HepG2 (cell line): ENCODE data around the gene ABRACL. TPM values are rescaled to one million over a fixed set of nuclear protein-coding genes. Genes with fewer than 3 reads are reported as not detected.
A peak's percentile ranks its signal among the peaks of the same experiment; 100 is the strongest.

Experiments
- CBX5 ChIP-seq: sonication (generic); formaldehyde crosslinking; IDR thresholded peaks from 2 replicates; pipeline ENCODE4 v1.4.0; 2020; ENCODE audit warnings: missing genetic modification reagents, borderline replicate concordance
- MTA1 ChIP-seq: sonication (generic); formaldehyde crosslinking; IDR thresholded peaks from 2 replicates; pipeline ENCODE4 v1.4.0; 2020; ENCODE audit warnings: missing genetic modification reagents, mild to moderate bottlenecking, borderline replicate concordance
- NCOR1 ChIP-seq: fragments of 200-600 bp; sonication (generic); IDR thresholded peaks from 2 replicates; pipeline ENCODE4 v1.7.0; 2017; ENCODE audit warnings: antibody characterized with exemption, low read length, borderline replicate concordance
- ONECUT2 ChIP-seq: sonication (generic); formaldehyde crosslinking; IDR thresholded peaks from 2 replicates; pipeline ENCODE4 v1.4.0; 2020; ENCODE audit warnings: missing genetic modification reagents
- RARA ChIP-seq: IDR thresholded peaks from 2 replicates; pipeline ENCODE4 v1.6.1; 2016; ENCODE audit warnings: missing genetic modification reagents, missing compliant biosample characterization
- SAFB2 ChIP-seq: sonication (generic); formaldehyde crosslinking; IDR thresholded peaks from 2 replicates; pipeline ENCODE4 v1.5.1; 2020; ENCODE audit warnings: missing genetic modification reagents, low read depth, mild to moderate bottlenecking, borderline replicate concordance
- ZC3H4 ChIP-seq: sonication (generic); formaldehyde crosslinking; IDR thresholded peaks from 2 replicates; pipeline ENCODE4 v1.4.0; 2020; ENCODE audit warnings: missing genetic modification reagents, borderline replicate concordance
- ZNF558 ChIP-seq: sonication (generic); formaldehyde crosslinking; IDR thresholded peaks from 2 replicates; pipeline ENCODE4 v1.9.0; 2022; ENCODE audit warnings: mild to moderate bottlenecking, missing genetic modification reagents, borderline replicate concordance
- ZNF652 ChIP-seq: IDR thresholded peaks from 2 replicates; pipeline ENCODE4 v1.6.1; 2016; ENCODE audit warnings: low read depth, borderline replicate concordance
- ZNF792 ChIP-seq: IDR thresholded peaks from 2 replicates; pipeline ENCODE4 v1.6.1; 2016
- ZSCAN22 ChIP-seq: sonication (generic); formaldehyde crosslinking; IDR thresholded peaks from 2 replicates; pipeline ENCODE4 v1.4.0; 2020; ENCODE audit warnings: mild to moderate bottlenecking, missing genetic modification reagents
- polyA plus RNA-seq, 8 experiments: library from polyadenylated mRNA; depleted of rRNA in 3 of 8; stranded (reverse) in 7 of 8; unstranded in 1 of 8; fragments of >200 nt; fragmentation: Illumina TruSeq in 4 of 8; extraction: Trizol in 4 of 8; gene quantifications; 2 replicates each; pipeline versions ENCODE4 v1.2.1 to v1.2.3, GENCODE V29; 2011 to 2016; ENCODE audit warnings: low read depth in 4 of 8, missing spikeins in 1 of 8, mixed read lengths in 1 of 8; ENCODE audit not compliant: insufficient read depth in 1 of 8
- total RNA-seq, 5 experiments: library from RNA; depleted of rRNA; stranded (reverse); fragments of >200 nt; fragmentation: Illumina TruSeq; extraction: Trizol; gene quantifications; 2 replicates each; pipeline ENCODE4 v1.2.3, GENCODE V29; 2016; ENCODE audit warnings: low read depth in 1 of 5
- TF ChIP-seq, protein P1 (sequence below), 2 experiments: sonication (generic) in 1 of 2; formaldehyde crosslinking in 1 of 2; IDR thresholded peaks; 2 replicates each; pipeline versions ENCODE4 v1.4.0 to v1.6.1; 2016 to 2020; ENCODE audit warnings: borderline replicate concordance in 1 of 2, low read depth in 1 of 2, mild to moderate bottlenecking in 1 of 2, missing genetic modification reagents in 1 of 2
- TF ChIP-seq, protein P2 (sequence below): sonication (generic); formaldehyde crosslinking; IDR thresholded peaks from 2 replicates; pipeline ENCODE4 v1.4.0; 2020; ENCODE audit warnings: missing genetic modification reagents

The ABRACL gene
- total and polyA plus RNA-seq, 2 of the 13 experiments (the other 11 are each of a cell fraction or from before 2014, with no cell fraction given), result 1.4 to 5.4 TPM

DNA sequence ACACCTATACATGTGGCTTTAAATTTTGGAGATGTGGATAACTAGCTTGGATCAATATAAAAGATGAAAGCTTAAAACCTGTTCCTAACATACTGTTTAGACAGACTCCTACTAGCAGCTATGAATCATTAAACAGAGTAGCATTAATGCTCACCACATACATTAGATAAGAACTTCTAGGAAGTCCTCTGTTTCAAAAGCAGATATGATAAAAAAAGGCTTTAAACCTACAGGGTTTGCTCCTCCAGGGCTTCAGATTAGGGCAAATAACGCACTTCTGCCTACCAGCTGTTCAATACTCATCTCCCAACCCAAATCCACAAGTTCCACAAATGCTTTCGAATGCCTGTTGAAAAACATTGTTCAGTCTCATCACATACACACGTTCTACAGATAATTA, 42.0 kb upstream of the ABRACL start (continued):
- TF ChIP-seq SAFB2 (CRISPR knock-in tag), result no peak
- TF ChIP-seq, protein P1, sequence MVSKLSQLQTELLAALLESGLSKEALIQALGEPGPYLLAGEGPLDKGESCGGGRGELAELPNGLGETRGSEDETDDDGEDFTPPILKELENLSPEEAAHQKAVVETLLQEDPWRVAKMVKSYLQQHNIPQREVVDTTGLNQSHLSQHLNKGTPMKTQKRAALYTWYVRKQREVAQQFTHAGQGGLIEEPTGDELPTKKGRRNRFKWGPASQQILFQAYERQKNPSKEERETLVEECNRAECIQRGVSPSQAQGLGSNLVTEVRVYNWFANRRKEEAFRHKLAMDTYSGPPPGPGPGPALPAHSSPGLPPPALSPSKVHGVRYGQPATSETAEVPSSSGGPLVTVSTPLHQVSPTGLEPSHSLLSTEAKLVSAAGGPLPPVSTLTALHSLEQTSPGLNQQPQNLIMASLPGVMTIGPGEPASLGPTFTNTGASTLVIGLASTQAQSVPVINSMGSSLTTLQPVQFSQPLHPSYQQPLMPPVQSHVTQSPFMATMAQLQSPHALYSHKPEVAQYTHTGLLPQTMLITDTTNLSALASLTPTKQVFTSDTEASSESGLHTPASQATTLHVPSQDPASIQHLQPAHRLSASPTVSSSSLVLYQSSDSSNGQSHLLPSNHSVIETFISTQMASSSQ (IDR thresholded peaks at IDR 0.05; ENCODE audit: low read depth), result 0 out of 2 replicates have a peak, but pooled peaks have one; percentile 30
- TF ChIP-seq, protein P1 (CRISPR knock-in tag; IDR thresholded peaks at IDR 0.05; ENCODE audit: borderline replicate concordance), result no peak; the same call in 1 of the 2 replicates
- TF ChIP-seq, protein P2, sequence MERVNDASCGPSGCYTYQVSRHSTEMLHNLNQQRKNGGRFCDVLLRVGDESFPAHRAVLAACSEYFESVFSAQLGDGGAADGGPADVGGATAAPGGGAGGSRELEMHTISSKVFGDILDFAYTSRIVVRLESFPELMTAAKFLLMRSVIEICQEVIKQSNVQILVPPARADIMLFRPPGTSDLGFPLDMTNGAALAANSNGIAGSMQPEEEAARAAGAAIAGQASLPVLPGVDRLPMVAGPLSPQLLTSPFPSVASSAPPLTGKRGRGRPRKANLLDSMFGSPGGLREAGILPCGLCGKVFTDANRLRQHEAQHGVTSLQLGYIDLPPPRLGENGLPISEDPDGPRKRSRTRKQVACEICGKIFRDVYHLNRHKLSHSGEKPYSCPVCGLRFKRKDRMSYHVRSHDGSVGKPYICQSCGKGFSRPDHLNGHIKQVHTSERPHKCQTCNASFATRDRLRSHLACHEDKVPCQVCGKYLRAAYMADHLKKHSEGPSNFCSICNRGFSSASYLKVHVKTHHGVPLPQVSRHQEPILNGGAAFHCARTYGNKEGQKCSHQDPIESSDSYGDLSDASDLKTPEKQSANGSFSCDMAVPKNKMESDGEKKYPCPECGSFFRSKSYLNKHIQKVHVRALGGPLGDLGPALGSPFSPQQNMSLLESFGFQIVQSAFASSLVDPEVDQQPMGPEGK (CRISPR knock-in tag), result no peak
- no peak for TF ChIP-seq ZNF652 (CRISPR knock-in tag)
- TF ChIP-seq RARA (CRISPR knock-in tag), result peak; percentile 28; the same call in 1 of the 2 replicates
- TF ChIP-seq ZNF558 (CRISPR knock-in tag), result 0 out of 2 replicates have a peak, but pooled peaks have one; percentile 2
- no peak for TF ChIP-seq ZC3H4 (CRISPR knock-in tag)
- TF ChIP-seq NCOR1, result 0 out of 2 replicates have a peak, but pooled peaks have one; percentile 22
- TF ChIP-seq ZNF792 (CRISPR knock-in tag), result peak; percentile 7; the same call in 1 of the 2 replicates
- TF ChIP-seq ONECUT2, result 0 out of 2 replicates have a peak, but pooled peaks have one; percentile 46
- no peak for TF ChIP-seq MTA1 (CRISPR knock-in tag)
- TF ChIP-seq ZSCAN22 (CRISPR knock-in tag), result no peak
- TF ChIP-seq CBX5 (CRISPR knock-in tag), result no peak
